ENCODE results near the gene TBC1D14. TPM values are rescaled to one million over a fixed set of nuclear protein-coding genes. Genes with fewer than 3 reads are reported as not detected.
A peak's percentile ranks its signal among the peaks of the same experiment; 100 is the strongest.

Gene TBC1D14
- total RNA-seq, 4 donors from 2014 or later, result 39.8 to 47.0 (median 46.0) TPM

GRCh38 chr4:7052313-7052712, 142.7 kb downstream of the TBC1D14 start:
- DNase-seq, result no peak
- 82 to 83% methylated on average over 11 to 13 of the region's 14 CpGs for WGBS, 2 donors
- Histone ChIP-seq H3K4me1 (peaks cover 10 to 18% of the 10 kb centered on the region in 2 donors), H3K4me3 (replicated peaks in 1 of 3) (no peak overlapping the region), H3K27me3 (no peaks in the 10 kb centered on the region), H3K9me3 (no peaks in the 10 kb centered on the region), H3K36me3 (peaks cover 18 to 21% of the 10 kb centered on the region in 2 donors), H3K27ac (peak overlapping the region in 2 of 3 donors; percentile 45 to 61)
- TF ChIP-seq POLR2A (IDR thresholded peaks at IDR 0.05) (no peak), CTCF (IDR thresholded peaks at IDR 0.05) (no peak)
- intact Hi-C loops (cut with DNase I), result no loop called here

DNA sequence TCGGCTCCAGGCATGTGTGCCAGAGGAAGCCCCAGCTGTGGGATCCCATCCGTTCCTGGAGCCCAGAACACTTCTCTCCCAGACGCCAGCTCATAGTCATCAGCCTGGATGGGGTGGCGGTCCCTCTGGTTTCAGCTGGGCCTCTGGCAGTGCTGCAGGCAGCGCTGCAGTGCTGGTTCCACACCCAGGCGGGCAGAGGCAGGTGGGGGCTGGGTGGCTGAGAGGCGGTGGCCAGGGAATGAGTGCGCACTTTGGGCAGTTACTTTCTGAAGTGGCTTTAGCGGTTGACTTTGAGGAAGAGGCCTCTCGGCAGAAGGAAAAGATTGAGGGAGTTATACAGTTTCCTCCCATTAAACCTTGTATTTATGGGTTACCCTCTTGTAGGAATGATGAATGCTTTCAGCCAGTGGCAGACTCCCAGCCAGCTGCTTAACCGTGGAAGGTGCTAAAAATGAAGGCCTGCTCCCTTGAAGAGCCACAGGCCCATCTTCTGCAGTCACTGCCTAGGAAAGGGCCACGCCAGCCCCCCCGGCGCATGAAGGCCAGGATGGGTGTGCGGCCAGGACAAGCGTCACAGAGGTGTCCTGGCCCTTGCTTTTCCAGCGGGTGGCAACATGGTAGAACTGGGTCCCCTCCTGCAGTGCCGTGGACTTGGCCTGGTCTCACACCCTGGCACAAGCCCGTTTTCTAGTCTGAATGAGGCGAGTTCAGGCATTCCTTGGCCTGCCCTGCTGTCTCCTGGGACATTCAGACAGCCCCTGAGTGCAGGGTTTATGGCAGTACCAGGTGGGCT, 143.5 kb downstream of the TBC1D14 start:
- Histone ChIP-seq H3K27ac (peak overlapping the region; percentile 55 to 62 (median 61)), H3K4me3 (replicated peaks in 1 of 3) (no peak overlapping the region), H3K27me3 (no peaks in the 10 kb centered on the region), H3K36me3 (peaks cover 18 to 21% of the 10 kb centered on the region in 2 donors), H3K9me3 (no peaks in the 10 kb centered on the region), H3K4me1 (peaks cover 10 to 18% of the 10 kb centered on the region in 2 donors)
- intact Hi-C loops (cut with DNase I), result no loop called here
- peak; percentile 93 to 95 for DNase-seq
- 45 to 51% methylated on average over 14 to 17 of the region's 20 CpGs for WGBS, 2 donors
- TF ChIP-seq CTCF (IDR thresholded peaks at IDR 0.05) (peak in 1 of 6 experiments; percentile 15), POLR2A (IDR thresholded peaks at IDR 0.05) (no peak)

DNA sequence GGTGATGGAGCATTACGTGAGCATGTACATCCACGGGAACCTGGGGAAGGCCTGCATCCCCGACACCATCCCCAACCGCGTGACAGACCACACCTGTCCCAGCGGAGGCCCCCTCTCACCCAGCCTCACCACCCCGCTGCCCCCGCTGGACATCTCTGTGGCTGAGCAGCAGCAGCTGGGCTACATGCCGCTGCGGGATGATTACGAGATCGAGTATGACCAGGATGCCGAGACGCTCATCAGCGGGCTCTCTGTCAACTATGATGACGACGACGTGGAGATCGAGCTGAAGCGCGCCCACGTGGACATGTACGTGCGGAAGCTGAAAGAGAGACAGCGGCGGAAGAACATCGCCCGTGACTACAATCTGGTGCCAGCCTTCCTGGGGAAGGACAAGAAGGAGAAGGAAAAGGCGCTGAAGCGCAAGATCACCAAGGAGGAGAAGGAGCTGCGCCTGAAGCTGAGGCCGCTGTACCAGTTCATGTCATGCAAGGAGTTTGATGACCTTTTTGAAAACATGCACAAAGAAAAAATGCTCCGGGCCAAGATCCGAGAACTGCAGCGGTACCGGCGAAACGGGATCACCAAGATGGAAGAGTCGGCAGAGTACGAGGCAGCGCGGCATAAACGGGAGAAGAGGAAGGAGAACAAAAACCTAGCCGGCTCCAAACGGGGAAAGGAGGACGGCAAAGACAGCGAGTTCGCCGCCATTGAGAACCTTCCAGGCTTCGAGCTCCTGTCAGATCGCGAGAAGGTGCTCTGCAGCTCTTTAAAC, 144.7 kb downstream of the TBC1D14 start:
- Histone ChIP-seq H3K27ac (no peak overlapping the region), H3K4me3 (replicated peaks in 1 of 3) (no peak overlapping the region), H3K27me3 (no peaks in the 10 kb centered on the region), H3K36me3 (peaks cover 18 to 25% of the 10 kb centered on the region in 2 donors), H3K9me3 (no peaks in the 10 kb centered on the region), H3K4me1 (peaks cover 10 to 18% of the 10 kb centered on the region in 2 donors)
- no peak for TF ChIP-seq CTCF (IDR thresholded peaks at IDR 0.05)
- TF ChIP-seq POLR2A (IDR thresholded peaks at IDR 0.05), result no peak
- 96 to 97% methylated on average over 52 of the region's 52 CpGs for WGBS, 2 donors
- intact Hi-C loops (cut with DNase I), result no loop called here
- no peak for DNase-seq

- Histone ChIP-seq H3K36me3 (peaks cover 23 to 36% of the 10 kb centered on the region in 2 donors), H3K4me3 (replicated peaks in 1 of 3) (no peak overlapping the region), H3K4me1 (peaks cover 10 to 18% of the 10 kb centered on the region in 2 donors), H3K9me3 (no peaks in the 10 kb centered on the region), H3K27ac (no peak overlapping the region), H3K27me3 (no peaks in the 10 kb centered on the region)
- no peak for DNase-seq
- intact Hi-C loops (cut with DNase I), result no loop called here
- TF ChIP-seq CTCF (IDR thresholded peaks at IDR 0.05) (no peak), POLR2A (IDR thresholded peaks at IDR 0.05) (no peak)
- 89 to 93% methylated on average over 27 to 30 of the region's 31 CpGs for WGBS, 2 donors
These were observed 145.7 kb downstream of the TBC1D14 start for GRCh38 chr4:7055111-7055989.
